A549 (cell line): ENCODE measurements around the gene FAM170B. TPM values are rescaled to one million over a fixed set of nuclear protein-coding genes. Genes with fewer than 3 reads are reported as not detected.

ENCODE experiments used
- ATAC-seq, 2 experiments: fragments of 200-7000 bp in 1 of 2; fragments of >200 bp in 1 of 2; cut with Nextera tagmentation in 1 of 2; cut with Tn5 transposase in 1 of 2; 3 replicates each; pipeline versions ENCODE4 v1.8.0 to v1.9.1; 2018 to 2020; ENCODE audit warnings: mild to moderate bottlenecking in 1 of 2, moderate library complexity in 1 of 2
- CTCF ChIA-PET: fragments of 300-600 bp; sonication (Branson Sonifier 250); formaldehyde crosslinking; extraction: SDS; loops from one replicate; lab custom pipeline; 2021; ENCODE audit warnings: antibody characterized with exemption, inconsistent platforms; lab: Yijun Ruan, JAX
- POLR2A ChIA-PET: fragments of 350-600 bp; formaldehyde crosslinking; extraction: SDS; loops from one replicate; lab custom pipeline; 2021; ENCODE audit warnings: antibody characterized with exemption, inconsistent platforms; lab: Yijun Ruan, JAX
- DNase-seq, 2 experiments: peaks; one replicate each; pipeline versions ENCODE4 v3.0.0 to v3.0.0-alpha.2; 2011 to 2016; ENCODE audit warnings: low read depth in 1 of 2, low spot score in 1 of 2
- FAIRE-seq: peaks from 2 replicates; lab custom pipeline; 2011; peaks lifted over from hg19 to GRCh38; lab: Jason Lieb, UNC
- H3K27ac ChIP-seq, 2 experiments: fragments of >200 bp; sonication (Bioruptor Twin); formaldehyde crosslinking; 3 replicates each; pipeline ENCODE4 v1.5.1; 2016 to 2017
- H3K4me1 ChIP-seq: fragments of >200 bp; sonication (Bioruptor Twin); formaldehyde crosslinking; 3 replicates; pipeline ENCODE4 v1.6.1; 2016
- H3K4me2 ChIP-seq: fragments of >200 bp; sonication (Bioruptor Twin); formaldehyde crosslinking; 3 replicates; pipeline ENCODE4 v1.6.1; 2016
- H3K4me3 ChIP-seq: fragments of >200 bp; sonication (Bioruptor Twin); formaldehyde crosslinking; 3 replicates; pipeline ENCODE4 v1.5.1; 2016
- H3K9me3 ChIP-seq: fragments of >200 bp; sonication (Bioruptor Twin); formaldehyde crosslinking; 3 replicates; pipeline ENCODE4 v1.6.1; 2016
- BHLHE40 ChIP-seq: IDR thresholded peaks from 2 replicates; pipeline ENCODE4 v1.6.1; 2012; ENCODE audit warnings: low read depth, low read length, inconsistent platforms
- CEBPB ChIP-seq, 2 experiments: fragments of >200 bp in 1 of 2; sonication (Bioruptor Twin) in 1 of 2; formaldehyde crosslinking in 1 of 2; IDR thresholded peaks; 2 replicates each; pipeline ENCODE4 v1.6.1; 2012 to 2016
- CHD4 ChIP-seq: fragments of 200-600 bp; sonication (generic); IDR thresholded peaks from 2 replicates; pipeline ENCODE4 v1.6.1; 2016; ENCODE audit warnings: antibody characterized with exemption, mild to moderate bottlenecking, borderline replicate concordance
- CTCF ChIP-seq: fragments of >200 bp; sonication (Bioruptor Twin); formaldehyde crosslinking; IDR thresholded peaks from 3 replicates; pipeline ENCODE4 v1.5.1; 2016
- E2F6 ChIP-seq: IDR thresholded peaks from 2 replicates; pipeline ENCODE4 v1.6.1; 2012; ENCODE audit warnings: low read depth, borderline replicate concordance
- EP300 ChIP-seq, 2 experiments: fragments of >200 bp; sonication (Bioruptor Twin); formaldehyde crosslinking; IDR thresholded peaks; 2 replicates in 1 of 2; 3 replicates in 1 of 2; pipeline ENCODE4 v1.6.1; 2016 to 2017
- FOSB ChIP-seq: fragments of 250-450 bp; sonication (Bioruptor Pico); IDR thresholded peaks from 2 replicates; pipeline ENCODE4 v1.5.0; 2020; ENCODE audit warnings: mild to moderate bottlenecking, moderate library complexity
- FOSL2 ChIP-seq, 2 experiments: fragments of 450-650 bp in 1 of 2; fragments of >200 bp in 1 of 2; sonication (Bioruptor Twin) in 1 of 2; formaldehyde crosslinking; IDR thresholded peaks; 2 replicates each; pipeline versions ENCODE4 v1.5.0 to v1.6.1; 2016 to 2020; ENCODE audit warnings: mild to moderate bottlenecking in 1 of 2, moderate library complexity in 1 of 2
- GATA3 ChIP-seq: IDR thresholded peaks from 2 replicates; pipeline ENCODE4 v1.6.1; 2012; ENCODE audit warnings: borderline replicate concordance
- HDAC2 ChIP-seq: fragments of 200-600 bp; sonication (generic); IDR thresholded peaks from 2 replicates; pipeline ENCODE4 v1.6.1; 2016
- HES2 ChIP-seq: fragments of >200 bp; sonication (Bioruptor Twin); formaldehyde crosslinking; IDR thresholded peaks from 2 replicates; pipeline ENCODE4 v1.6.1; 2016
- HEYL ChIP-seq: fragments of 250-450 bp; sonication (Bioruptor Pico); IDR thresholded peaks from 2 replicates; pipeline ENCODE4 v1.8.0; 2021; ENCODE audit warnings: mild to moderate bottlenecking, moderate library complexity
- HOXA7 ChIP-seq: fragments of 250-450 bp; sonication (Bioruptor Pico); IDR thresholded peaks from 2 replicates; pipeline ENCODE4 v1.5.0; 2020; ENCODE audit warnings: mild to moderate bottlenecking, moderate library complexity
- HOXB5 ChIP-seq: fragments of 250-450 bp; sonication (Bioruptor Pico); IDR thresholded peaks from 2 replicates; pipeline ENCODE4 v1.5.0; 2020; ENCODE audit warnings: mild to moderate bottlenecking, moderate library complexity
- JUNB ChIP-seq: fragments of >200 bp; sonication (Bioruptor Twin); formaldehyde crosslinking; IDR thresholded peaks from 2 replicates; pipeline ENCODE4 v1.6.1; 2016
- KDM1A ChIP-seq: fragments of 200-600 bp; sonication (generic); IDR thresholded peaks from 2 replicates; pipeline ENCODE4 v1.6.1; 2016; ENCODE audit warnings: low read depth, mild to moderate bottlenecking
- MAX ChIP-seq: IDR thresholded peaks from 2 replicates; pipeline ENCODE4 v1.6.1; 2012
- MAZ ChIP-seq: fragments of 150-350 bp; IDR thresholded peaks from 2 replicates; pipeline ENCODE4 v1.6.1; 2014; ENCODE audit warnings: antibody characterized with exemption, low read depth, low read length, borderline replicate concordance
- NFE2L2 ChIP-seq: fragments of 150-350 bp; conservative IDR thresholded peaks from 2 replicates; pipeline ENCODE4 v1.6.1; 2014; ENCODE audit warnings: low read length
- NPAS2 ChIP-seq: fragments of 250-450 bp; sonication (Bioruptor Pico); IDR thresholded peaks from 2 replicates; pipeline ENCODE4 v1.8.0; 2022; ENCODE audit warnings: mild to moderate bottlenecking, moderate library complexity, borderline replicate concordance
- PBX3 ChIP-seq: IDR thresholded peaks from 2 replicates; pipeline ENCODE4 v1.6.1; 2012
- POLR2A ChIP-seq: IDR thresholded peaks from 2 replicates; pipeline ENCODE4 v1.6.1; 2012; ENCODE audit warnings: mild to moderate bottlenecking, low read length
- POLR2AphosphoS2 ChIP-seq: conservative IDR thresholded peaks from 2 replicates; pipeline ENCODE4 v1.6.1; 2012; ENCODE audit warnings: low read length, improper control_type of control experiment, inconsistent platforms
- RAD21 ChIP-seq, 2 experiments: fragments of >200 bp in 1 of 2; sonication (Bioruptor Twin) in 1 of 2; formaldehyde crosslinking in 1 of 2; IDR thresholded peaks in 1 of 2; conservative IDR thresholded peaks in 1 of 2; 2 replicates in 1 of 2; 3 replicates in 1 of 2; pipeline ENCODE4 v1.6.1; 2012 to 2018; ENCODE audit warnings: inconsistent platforms in 1 of 2
- RARB ChIP-seq: fragments of 250-450 bp; sonication (Bioruptor Pico); IDR thresholded peaks from 2 replicates; pipeline ENCODE4 v1.8.0; 2021; ENCODE audit warnings: mild to moderate bottlenecking, moderate library complexity
- RFX5 ChIP-seq: fragments of 450-650 bp; IDR thresholded peaks from 2 replicates; pipeline ENCODE4 v1.7.1; 2014; ENCODE audit warnings: antibody characterized with exemption, mild to moderate bottlenecking, moderate library complexity
- RNF2 ChIP-seq: fragments of 200-600 bp; sonication (generic); IDR thresholded peaks from 2 replicates; pipeline ENCODE4 v1.6.1; 2016; ENCODE audit warnings: low read depth, mild to moderate bottlenecking, antibody characterized with exemption, moderate library complexity, borderline replicate concordance
- SMC3 ChIP-seq: fragments of >200 bp; sonication (Bioruptor Twin); formaldehyde crosslinking; IDR thresholded peaks from 3 replicates; pipeline ENCODE4 v1.6.1; 2018; ENCODE audit warnings: inconsistent platforms
- SREBF2 ChIP-seq: fragments of 450-650 bp; IDR thresholded peaks from 2 replicates; pipeline ENCODE4 v1.6.1; 2014; ENCODE audit warnings: mild to moderate bottlenecking, moderate library complexity
- TFCP2L1 ChIP-seq: fragments of 250-450 bp; sonication (Bioruptor Pico); IDR thresholded peaks from 2 replicates; pipeline ENCODE4 v1.5.0; 2021; ENCODE audit warnings: mild to moderate bottlenecking
- TP53 ChIP-seq: fragments of 250-450 bp; sonication (Bioruptor Pico); IDR thresholded peaks from 2 replicates; pipeline ENCODE4 v1.5.0; 2021; ENCODE audit warnings: mild to moderate bottlenecking, moderate library complexity
- USF2 ChIP-seq: fragments of 450-650 bp; IDR thresholded peaks from 2 replicates; pipeline ENCODE4 v1.6.1; 2014; ENCODE audit warnings: antibody characterized with exemption
- WGBS: methylation state at CpG from one replicate; pipeline ENCODE4 v1.1.6; 2017; ENCODE audit errors: missing lambda C conversion rate; 5-methylcytosine and 5-hydroxymethylcytosine counted together
- polyA plus RNA-seq, 4 experiments: library from polyadenylated mRNA; depleted of rRNA in 3 of 4; stranded (reverse); fragments of >200 nt; fragmentation: RNase III in 1 of 4; extraction: RNeasy Plus Mini Kit Qiagen cat#74134 plus additional on column Dnase treatment in 1 of 4; gene quantifications; 2 replicates in 3 of 4; 3 replicates in 1 of 4; pipeline ENCODE4 v1.2.3, GENCODE V29; 2011 to 2017

Gene FAM170B
- polyA plus RNA-seq, 2 of the 4 experiments (the other 2 are of a cell fraction) = not detected

GRCh38 chr10:49112098-49112497 lies 21.7 kb downstream of the FAM170B start:
- DNase-seq (no peak), FAIRE-seq (no peak), ATAC-seq (no peak)
- H3K9me3 ChIP-seq = no peaks in the 10 kb centered on the region
- H3K27ac ChIP-seq = no peak overlapping the region
- POLR2A ChIA-PET = no interaction called here
- TF ChIP-seq POLR2A = no peak
- TF ChIP-seq HOXA7 (CRISPR knock-in tag) = no peak
- no peak for TF ChIP-seq TFCP2L1 (CRISPR knock-in tag)
- TF ChIP-seq HDAC2 = no peak
- TF ChIP-seq HEYL = no peak
- TF ChIP-seq HOXB5 (CRISPR knock-in tag) = no peak
- TF ChIP-seq RARB (CRISPR knock-in tag) = no peak
- no peak for TF ChIP-seq JUNB
- TF ChIP-seq EP300 (IDR thresholded peaks at IDR 0.05) = no peak
- no peak for TF ChIP-seq NPAS2
- TF ChIP-seq E2F6 = no peak
- no peak for TF ChIP-seq NFE2L2
- TF ChIP-seq MAZ = no peak
- TF ChIP-seq SMC3 = no peak
- no peak for TF ChIP-seq FOSB (CRISPR knock-in tag)
- no peak for TF ChIP-seq CHD4
- TF ChIP-seq KDM1A = no peak
- TF ChIP-seq CEBPB (IDR thresholded peaks at IDR 0.05) = no peak
- TF ChIP-seq RAD21 (conservative IDR thresholded peaks at IDR 0.05 in 1 of 2, IDR thresholded peaks at IDR 0.05 in 1 of 2) = no peak
- H3K4me1 ChIP-seq = no peaks in the 10 kb centered on the region
- H3K4me3 ChIP-seq = no peak overlapping the region
- CTCF ChIA-PET = no interaction called here
- 42% methylated on average over 3 of the region's 3 CpGs for WGBS
- H3K4me2 ChIP-seq = no peak overlapping the region

- no peak overlapping the region for H3K4me2 ChIP-seq
Observed at GRCh38 chr10:49111320-49111698, 22.5 kb downstream of the FAM170B start.

GRCh38 chr10:49110684-49111319 lies 23.0 kb downstream of the FAM170B start:
- H3K9me3 ChIP-seq = no peaks in the 10 kb centered on the region
- ChIA-PET POLR2A (no interaction called here), CTCF (no interaction called here)
- H3K4me2 ChIP-seq = no peak overlapping the region
- H3K27ac ChIP-seq = no peak overlapping the region
- H3K4me3 ChIP-seq = no peak overlapping the region
- no peak for DNase-seq
- WGBS = 49% methylated on average over 4 of the region's 4 CpGs
- FAIRE-seq = no peak
- H3K4me1 ChIP-seq = no peaks in the 10 kb centered on the region
- no peak for ATAC-seq
- TF ChIP-seq E2F6 (no peak), TP53 (CRISPR knock-in tag) (no peak), CTCF (no peak), HES2 (no peak), SREBF2 (no peak), SMC3 (no peak), PBX3 (no peak), RNF2 (no peak), BHLHE40 (no peak), GATA3 (no peak), MAX (no peak), CEBPB (IDR thresholded peaks at IDR 0.05) (no peak), NPAS2 (no peak), RFX5 (no peak), POLR2AphosphoS2 (no peak), USF2 (no peak), FOSL2 (IDR thresholded peaks at IDR 0.05) (no peak), FOSL2 (CRISPR knock-in tag; IDR thresholded peaks at IDR 0.05) (no peak)

More at GRCh38 chr10:49111320-49111698, 22.5 kb downstream of the FAM170B start:
- DNase-seq (no peak), FAIRE-seq (no peak), ATAC-seq (no peak)
- POLR2A ChIA-PET = no interaction called here
- 36% methylated on average over 6 of the region's 8 CpGs for WGBS
- CTCF ChIA-PET = no interaction called here
- no peaks in the 10 kb centered on the region for H3K9me3 ChIP-seq
- no peak overlapping the region for H3K4me3 ChIP-seq
- TF ChIP-seq POLR2AphosphoS2 (no peak), HDAC2 (no peak)
- H3K4me1 ChIP-seq = no peaks in the 10 kb centered on the region
- no peak overlapping the region for H3K27ac ChIP-seq
